SH-SY5Y (cell line): Measurements from ENCODE around the gene INSIG1.

Source experiments
- GATA2 ChIP-seq: IDR thresholded peaks from 2 replicates; pipeline ENCODE4 v1.6.1; 2011; ENCODE audit warnings: mild to moderate bottlenecking, low read depth, low read length
- GATA3 ChIP-seq: IDR thresholded peaks from 2 replicates; pipeline ENCODE4 v1.6.1; 2011; ENCODE audit warnings: low read depth, mild to moderate bottlenecking, low read length, moderate library complexity

DNA sequence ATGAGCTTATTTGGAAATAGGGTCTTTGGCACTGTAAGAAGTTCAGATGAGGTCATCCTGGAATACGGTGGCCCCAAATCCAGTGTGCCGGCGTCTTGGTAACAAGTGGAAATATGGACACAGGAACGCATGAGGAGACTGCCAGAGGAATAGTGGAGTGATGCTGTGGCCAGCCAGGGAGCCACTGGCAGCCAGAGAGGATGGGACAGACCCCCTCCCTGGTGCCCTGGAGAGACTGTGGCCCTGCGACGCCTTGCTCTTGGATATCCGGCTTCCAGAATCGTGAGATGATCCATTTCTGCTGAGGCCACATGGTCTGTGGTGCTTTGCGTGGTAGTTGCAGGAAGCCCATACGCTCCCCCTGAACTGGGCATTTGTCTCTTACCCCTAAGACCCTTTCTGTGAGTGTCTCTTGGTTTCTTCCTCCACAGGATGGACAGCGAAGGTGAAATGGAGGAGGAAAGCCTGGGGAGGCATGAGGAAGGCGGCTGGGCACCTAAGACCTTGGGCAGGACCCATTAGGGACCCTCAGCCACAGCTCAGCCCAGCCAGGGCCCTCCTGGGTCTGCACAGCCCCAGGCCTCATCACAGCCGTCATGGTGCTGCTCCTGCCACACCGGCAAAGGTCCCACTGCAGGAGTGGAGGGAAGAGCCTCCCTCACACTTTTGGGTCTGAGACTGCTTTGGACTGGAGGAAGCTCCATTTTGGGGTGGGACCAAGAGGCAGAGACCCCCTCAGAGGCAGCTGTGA is 53.6 kb downstream of the INSIG1 start:
- TF ChIP-seq GATA2 (no peak), GATA3 (no peak)
